GM13977 (cell line): ENCODE data around the gene CACTIN.
A peak's percentile ranks its signal among the peaks of the same experiment; 100 is the strongest.
"Not testable (repeated sequence)": the region's sequence is repeated elsewhere in the genome, so short reads cannot be mapped to it uniquely, and the experiment has no call there.

Experiments
- DNase-seq: peaks from one replicate; pipeline ENCODE4 v3.0.0; 2012; ENCODE audit warnings: low spot score
- CTCF ChIP-seq: IDR thresholded peaks from 2 replicates; pipeline ENCODE4 v1.5.1; 2012; ENCODE audit warnings: mild to moderate bottlenecking, control low read depth; ENCODE audit not compliant: insufficient read depth; ENCODE audit errors: extremely low read depth, missing control alignments
- in situ Hi-C: fragments of 300-500 bp; cut with MboI; formaldehyde crosslinking; loops from one replicate; pipeline ENCODE4 v1.12.0; 2022; ENCODE audit warnings: low sequenced_read_pairs, low pct_unique_long_range_greater_than_20kb, mixed read lengths, inconsistent platforms; ENCODE audit not compliant: unreplicated experiment

CACTIN gene

GRCh38 chr19:3667766-3668165, 41.2 kb upstream of the CACTIN start:
- TF ChIP-seq CTCF = no peak
- in situ Hi-C loops = no loop called here
- no peak for DNase-seq

DNA sequence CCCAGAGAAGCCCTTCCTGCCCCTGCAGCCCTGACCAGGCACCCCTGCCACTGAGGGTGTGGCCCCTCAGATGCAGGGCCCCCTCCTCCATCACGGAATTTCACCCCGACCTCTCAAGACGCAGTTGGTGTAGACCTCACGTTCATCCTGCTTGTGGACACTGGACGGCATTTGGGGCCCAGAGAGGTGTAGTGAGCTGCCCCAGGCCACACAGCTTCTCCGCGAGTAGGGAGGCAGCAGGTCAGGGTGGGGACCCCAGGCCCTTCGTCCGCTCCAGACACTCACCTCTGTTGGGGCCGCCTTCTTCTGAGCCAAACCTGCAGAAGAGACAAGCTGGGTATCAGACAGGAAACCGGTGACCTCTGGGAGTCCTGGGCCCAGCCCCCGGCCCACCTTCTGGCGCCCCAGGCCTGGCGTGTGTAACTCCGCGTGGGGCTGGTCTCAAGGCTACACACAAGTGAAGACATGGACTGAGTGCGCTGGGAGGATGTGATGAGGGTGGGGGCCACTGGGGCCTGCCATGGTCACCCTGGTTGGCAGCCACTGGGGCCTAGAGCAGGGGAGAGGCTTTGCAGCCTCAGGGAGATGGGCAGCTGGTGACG, 40.5 kb upstream of the CACTIN start:
- in situ Hi-C loops = no loop called here
- no peak for TF ChIP-seq CTCF
- no peak for DNase-seq

DNA sequence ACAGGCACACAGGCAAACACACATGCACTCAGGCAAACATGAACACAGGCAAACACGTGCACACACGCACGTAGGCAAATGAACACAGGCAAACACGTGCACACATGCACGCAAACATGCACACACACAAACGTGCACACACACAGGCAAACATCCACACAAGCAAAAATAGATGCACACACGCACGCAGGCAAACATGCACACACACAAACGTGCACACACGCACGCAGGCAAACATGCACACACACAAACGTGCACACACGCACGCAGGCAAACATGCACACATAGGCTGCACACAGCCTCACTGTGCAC, 39.9 kb upstream of the CACTIN start:
- in situ Hi-C loops, DNase-seq: not testable (repeated sequence)

DNA sequence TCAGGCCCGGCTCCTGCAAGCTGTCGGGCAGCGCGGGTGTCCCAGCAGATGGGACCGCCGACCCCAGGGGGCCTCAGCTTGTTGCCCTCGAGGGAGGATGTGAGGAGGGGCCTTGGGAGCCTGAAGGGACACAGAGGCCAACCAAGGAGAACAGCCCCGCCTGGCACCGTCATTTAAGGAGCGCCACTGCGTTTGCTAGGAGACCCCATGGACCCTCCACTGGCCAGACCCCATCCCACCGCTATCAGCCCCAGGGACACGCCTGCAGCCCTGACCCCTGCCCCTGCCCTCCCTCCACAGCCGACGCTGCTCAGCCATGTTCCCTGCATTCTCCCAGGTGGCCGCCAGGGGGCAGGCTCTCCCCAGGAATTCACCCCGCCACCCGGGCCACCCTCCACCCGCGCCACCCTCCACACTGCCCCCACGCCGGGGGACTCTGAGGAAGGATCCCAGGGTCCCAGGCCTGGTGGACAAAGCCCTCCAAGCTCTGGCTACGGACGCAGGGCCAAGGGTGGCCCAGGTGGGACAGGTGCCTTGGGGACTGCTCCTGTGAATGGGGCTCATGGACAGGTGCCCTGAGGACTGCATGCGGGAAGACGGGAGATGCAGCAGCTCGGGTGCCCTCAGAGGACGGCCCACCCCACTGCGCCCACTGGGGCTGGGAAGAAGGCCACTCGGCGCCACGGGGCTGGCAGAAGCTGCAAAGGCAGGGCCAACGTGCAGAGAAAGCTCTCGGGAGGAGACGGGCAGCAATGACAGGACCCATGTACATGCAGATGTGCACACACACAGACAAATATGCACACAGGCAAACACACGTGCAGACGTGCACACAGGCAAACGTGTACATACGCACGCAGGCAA, 39.3 kb upstream of the CACTIN start:
- in situ Hi-C loops = no loop called here
- DNase-seq = peak; percentile 91
- TF ChIP-seq CTCF = peak; percentile 89

- TF ChIP-seq CTCF = no peak
- in situ Hi-C loops = loop anchor here (5.0 kb wide), 1 partner anchor 37 kb away; the partner anchor contains the start of gene PIP5K1C
- DNase-seq = no peak
Observed at GRCh38 chr19:3664879-3665642, 38.5 kb upstream of the CACTIN start.

DNA sequence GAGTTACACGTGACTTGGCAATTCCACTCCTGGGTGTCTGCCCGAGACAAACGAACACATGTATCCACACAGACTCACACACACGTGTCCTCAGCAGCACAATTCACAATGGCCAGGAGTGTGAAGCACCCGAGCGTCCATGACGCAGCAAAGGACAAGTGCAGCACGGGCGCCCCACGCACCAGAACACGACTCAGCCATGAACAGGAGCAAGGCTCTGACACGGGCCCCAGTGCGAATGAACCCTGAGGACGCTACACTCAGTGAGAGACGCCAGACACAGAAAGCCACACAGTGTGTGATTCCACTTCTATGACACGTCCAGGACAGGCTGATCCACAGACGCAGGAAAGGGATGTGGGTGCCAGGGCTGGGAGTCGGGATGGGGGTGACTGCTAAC, 37.2 kb upstream of the CACTIN start:
- TF ChIP-seq CTCF = no peak
- DNase-seq = no peak
- in situ Hi-C loops = loop anchor here (5.0 kb wide), 1 partner anchor 38 kb away; the partner anchor contains the start of gene PIP5K1C
